ENCODE results near the gene HSPA12A.

The HSPA12A gene

DNA sequence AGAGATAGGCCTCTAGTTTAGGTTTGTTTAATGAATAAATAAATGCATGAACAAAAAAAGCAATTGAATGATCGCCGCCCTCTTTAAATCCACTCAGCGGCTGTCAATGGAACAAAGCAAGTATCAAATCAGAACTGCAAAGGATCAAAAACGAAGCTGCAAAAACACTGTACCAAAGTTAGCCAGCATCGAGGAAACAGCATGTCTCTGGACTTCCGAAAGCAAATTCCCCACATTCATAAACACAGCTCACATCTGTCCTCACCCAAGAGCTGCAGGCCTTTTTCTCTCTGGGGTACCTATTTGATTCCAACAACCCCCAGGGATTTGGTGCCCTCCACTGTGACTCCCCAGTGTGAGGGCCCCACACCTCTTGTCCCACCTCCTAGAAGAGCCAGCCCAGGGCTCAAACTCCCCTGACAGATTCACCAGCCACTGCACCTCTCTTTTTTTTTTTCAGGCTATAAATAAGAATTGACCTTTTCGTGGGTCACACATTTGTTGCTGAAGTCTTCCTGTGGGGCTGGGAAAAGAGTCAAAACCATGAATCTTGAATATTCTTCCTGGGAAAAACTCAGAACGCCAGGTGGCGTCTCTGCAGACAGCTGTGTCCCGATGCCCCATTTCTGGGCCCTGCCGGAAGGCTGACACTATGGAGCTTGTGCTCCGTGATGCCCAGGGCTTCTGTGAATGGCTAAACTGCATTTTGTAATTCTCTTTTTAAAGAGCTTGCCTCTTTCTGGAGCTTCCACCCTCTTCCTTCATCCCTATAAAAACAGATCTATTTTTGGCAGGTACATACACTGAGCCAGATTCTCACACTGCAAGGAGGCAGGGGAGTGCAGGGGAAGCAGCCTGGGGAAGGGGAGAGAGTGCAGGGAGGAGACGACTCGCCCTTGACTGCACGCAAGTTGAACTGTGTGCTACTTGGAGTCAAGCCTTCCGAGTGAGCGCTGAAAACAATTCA lies 51.7 kb downstream of the HSPA12A start:
- no peak for DNase-seq

DNA sequence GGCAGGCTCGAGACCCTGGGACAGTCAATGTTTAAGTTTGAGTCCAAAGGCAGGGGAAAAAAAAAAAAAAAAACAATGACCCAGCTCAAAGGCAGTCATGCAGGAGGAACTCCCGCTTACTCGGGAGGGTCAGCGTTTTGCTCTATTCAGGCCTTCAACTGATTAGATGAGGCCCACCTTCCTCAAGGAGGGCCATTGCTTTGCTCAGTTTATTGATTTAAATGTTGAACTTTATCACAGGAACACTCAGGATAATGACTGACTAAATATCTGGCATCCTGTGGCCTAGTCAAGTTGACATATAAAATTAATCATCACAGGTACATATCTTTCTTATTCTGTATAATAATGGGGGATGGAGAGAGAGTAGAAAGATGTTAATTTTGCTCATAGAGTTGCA lies 52.6 kb downstream of the HSPA12A start:
- DNase-seq: no peak

DNA sequence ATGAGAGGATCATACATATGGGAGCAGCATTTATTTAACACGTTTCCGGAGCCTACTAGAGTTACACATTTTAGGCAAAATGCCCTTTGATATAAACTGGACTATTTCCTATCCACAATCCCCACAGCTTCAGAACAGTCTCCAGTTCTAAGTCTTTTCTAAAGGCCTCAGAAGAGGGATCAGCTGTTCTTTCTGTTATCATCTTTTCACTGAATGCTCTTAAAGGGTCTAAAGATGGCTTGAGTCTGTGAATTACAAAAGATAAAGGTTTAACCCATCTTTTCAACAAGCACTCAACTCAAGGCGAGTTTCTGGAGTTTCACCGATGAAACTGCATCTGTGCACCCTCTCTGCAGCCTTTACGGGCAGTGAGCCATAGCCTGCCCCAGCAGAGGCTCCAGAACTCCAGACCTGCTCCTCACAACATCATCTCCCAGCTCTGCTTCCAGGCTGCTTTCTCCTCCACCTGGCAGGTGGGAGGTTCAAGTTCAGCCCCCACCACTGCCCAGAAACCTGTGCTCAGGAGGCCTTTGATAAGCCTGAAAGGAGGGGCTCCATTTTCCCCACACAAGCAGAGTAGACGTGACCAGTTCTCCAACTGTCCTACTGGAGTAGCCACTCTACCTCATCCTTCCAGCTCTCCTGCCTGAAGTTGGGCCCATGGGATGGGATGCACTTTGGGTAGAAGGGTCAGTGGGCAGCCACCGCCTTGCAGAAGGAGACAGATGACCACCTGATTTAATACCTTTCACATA lies 53.4 kb downstream of the HSPA12A start:
- no peak for DNase-seq

DNA sequence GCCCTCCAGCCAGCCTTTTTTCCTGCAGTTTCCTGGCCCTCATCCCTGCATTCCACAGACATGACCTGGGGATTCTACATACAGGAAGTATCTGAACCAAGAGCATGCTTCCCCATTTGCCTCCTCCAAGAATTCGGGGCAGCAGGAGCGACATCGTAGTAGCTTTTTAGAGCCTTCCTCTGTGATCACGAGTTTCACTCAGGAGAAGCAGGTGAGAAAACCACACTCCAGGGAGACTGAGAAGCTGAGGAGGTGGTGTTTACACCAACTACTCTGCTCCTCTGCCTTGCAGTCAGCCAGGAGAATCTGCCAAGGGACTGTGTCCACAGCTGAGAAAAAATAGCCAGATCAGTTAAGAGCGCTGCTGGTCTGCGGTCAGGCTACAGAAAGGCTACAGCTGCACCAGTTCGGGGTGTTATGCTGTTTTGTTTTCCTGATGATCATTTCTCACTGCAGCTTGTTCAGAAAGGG lies 54.1 kb downstream of the HSPA12A start:
- DNase-seq: no peak

DNA sequence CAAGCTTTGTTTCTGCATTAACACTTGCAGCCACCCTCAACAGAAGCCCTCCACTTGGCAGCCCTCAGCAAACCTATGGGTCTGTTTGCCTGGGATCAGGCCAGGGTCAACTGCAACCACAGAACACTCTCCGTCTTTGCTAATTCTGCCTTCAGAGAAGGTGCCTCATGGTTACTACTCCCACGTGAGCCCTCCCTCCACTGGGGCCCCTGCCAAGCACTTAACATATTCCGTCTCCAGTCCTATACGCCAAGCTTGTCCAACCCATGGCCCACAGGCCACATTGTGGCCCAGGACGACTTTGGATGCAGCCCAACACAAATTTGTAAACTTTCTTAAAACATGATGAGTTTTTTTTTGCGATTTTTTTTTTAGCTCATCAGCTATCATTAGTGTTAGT lies 54.7 kb downstream of the HSPA12A start:
- no peak for DNase-seq

DNA sequence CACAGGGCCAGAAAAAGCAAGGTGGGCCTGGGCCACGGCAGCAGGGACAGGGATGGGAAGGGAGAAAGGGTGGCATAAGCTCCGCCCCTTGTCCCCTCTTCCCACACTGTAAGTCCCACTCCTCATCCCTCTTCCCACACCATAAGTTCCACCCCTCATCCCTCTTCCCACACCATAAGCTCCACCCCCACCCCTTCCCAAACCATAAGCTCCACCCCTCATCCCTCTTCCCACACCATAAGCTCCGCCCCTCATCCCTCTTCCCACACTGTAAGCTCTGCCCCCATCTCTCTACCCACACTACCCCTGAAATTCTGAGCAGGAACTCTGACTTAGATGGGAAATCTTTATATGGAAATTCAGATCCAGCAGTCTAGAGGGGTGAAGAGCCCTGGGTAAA lies 55.7 kb downstream of the HSPA12A start:
- DNase-seq: no peak

DNA sequence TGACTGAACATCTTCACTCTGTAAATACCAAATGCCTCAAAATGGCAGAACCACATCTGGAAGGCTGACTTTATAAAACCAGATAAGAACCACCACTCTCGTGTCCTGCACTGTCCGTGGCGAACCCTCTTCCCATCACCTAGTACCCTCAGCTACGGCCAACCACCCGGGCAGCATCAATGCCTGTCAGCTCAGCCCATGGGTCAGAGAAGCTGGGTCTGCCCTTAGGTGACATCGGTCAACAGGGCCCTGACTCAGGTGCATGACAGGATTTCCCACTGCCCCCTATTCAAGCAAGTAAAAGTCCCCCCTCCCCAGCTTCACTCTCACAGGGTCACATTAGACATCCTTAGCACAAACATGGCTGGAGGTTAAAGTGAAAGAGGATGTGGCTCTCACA lies 56.6 kb downstream of the HSPA12A start:
- DNase-seq: no peak

DNA sequence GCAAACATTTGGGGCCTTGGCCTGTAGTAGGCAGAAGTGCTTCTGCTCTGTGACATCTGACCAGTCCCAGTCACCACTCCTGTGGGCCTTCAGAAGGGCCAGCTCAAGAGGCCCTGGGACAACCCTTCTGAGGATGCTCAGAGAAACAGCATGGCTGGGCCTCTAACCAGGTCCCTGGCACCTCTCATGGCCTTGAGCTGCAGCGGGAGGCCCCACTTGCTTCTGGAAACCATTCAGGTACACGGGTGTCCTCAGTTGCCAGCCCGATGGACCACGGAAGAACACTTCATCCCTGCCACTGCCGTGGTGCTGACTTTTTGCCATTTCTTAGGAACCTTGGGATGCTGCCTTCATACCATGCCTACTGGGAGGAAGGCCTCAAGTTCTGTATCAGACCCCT lies 57.6 kb downstream of the HSPA12A start:
- no peak for DNase-seq

DNA sequence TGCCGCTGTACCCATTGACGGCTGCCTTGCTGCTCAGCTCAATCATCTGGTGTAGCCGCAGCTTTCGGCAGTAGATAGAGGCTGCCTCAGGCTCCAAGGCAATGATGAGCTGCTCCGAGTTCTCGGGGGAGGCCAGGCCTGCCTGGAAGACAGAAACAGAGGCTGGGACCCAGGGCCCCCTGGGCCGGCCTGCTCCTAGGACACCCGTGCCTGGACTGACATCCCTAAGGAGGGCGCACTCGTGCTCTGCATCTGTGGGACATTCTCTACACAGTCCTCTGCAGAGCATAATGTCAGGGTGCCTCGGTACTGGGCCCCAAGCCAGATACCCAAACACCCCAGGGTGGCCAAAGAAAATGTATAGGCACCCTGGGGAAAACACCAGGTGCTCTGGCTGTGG lies 58.5 kb downstream of the HSPA12A start:
- DNase-seq: no peak

DNA sequence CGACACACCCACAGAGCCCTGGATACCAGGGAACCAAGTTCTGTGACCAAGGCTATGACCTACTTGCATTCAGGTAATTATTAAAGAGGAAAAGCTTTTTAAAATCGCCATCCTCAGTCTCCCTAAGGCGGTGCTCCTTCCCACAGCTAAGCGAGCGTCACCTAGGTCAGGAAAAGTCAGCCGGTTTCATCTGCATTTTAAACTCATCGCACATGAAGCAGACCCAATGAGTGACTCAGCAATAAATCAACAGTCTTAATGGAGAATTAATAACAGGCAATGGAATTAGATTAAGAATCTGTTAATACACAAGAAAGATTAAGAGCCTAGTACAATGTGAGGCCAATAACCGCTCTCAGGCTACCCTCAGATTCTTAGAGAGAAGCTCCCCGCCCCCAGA lies 59.2 kb downstream of the HSPA12A start:
- no peak for DNase-seq

DNA sequence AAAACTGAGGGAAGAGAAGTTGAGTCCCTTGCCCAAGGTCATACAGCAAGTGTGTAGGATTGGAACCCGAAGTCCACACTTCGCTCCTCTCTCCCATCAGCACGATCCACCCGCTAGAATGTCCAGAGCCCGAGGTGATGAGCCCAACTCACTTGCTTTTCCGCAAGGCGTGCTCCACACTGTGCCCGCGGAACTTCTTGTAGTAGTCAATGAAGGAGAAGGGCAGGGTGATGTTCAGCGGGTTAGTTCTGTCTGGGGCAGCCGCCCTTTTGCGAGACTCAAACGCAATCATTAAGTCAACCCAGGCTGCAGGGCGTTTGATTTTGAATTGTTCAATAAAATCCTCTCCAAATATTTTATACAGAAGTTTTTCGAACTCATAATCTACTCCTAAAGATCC lies 63.0 kb downstream of the HSPA12A start:
- no peak for DNase-seq

DNA sequence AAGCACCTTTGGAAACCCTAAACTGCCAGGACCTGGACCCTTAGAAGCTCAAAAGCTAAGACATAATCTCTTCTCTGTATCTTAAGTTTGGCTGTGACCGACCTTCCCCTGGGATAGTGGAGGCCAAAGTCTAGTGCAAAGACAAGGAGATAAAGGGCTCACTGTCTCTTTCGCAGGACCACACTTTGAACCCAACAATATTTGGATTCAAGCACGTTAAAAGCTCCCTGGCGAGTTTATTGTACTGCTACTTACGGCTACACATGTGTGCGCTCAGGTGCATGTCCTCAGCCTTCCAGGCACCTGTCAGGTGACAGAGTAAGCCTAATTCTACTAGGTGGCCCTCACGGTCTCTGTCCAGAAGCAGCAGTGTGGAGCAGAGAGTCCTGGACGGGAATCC lies 65.7 kb downstream of the HSPA12A start:
- DNase-seq: no peak

DNA sequence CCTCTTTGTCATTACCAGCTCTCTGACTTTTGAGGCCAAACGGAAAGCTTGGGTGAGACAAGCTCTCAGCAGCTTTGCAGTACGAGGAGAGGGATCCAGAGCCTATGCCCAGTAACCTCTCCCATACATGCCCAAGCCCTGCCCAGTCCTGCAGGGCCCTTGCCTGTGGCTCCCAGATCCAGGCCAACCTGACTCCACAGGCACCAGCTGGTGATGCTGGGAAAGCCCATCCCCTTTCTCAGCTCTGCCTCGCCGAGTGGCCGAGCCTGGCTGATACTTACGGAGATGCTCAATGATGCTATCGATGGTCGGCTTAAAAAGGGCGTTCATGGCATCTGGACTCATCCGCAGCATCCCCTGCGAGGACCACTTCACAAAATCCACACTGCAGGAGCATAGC lies 66.2 kb downstream of the HSPA12A start:
- DNase-seq: no peak

DNA sequence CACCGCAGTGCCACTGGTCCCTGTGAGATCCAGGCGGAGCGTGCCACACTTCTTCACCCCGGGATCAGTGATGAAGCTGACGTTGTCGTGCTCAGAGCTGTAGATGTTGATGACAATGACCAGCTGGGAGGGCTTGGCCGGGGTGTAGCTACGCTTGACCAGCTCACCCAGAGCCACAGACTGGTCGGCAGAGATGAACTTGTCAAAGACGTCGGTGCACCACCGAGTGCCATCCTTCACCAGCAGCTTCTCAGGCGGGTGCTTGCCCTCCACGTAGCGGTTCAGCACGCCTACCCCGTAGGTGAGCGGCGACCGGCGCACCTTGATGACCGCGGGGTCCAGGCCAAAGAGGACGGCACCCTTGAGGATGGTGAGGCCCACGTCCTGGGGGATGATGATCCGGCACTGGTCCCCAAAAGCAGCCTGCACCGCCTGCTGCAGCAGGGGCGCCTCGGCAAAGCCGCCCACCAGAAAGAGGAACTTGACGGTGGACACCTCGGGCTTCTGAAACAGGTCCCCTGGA lies 67.4 kb downstream of the HSPA12A start:
- DNase-seq: no peak

DNA sequence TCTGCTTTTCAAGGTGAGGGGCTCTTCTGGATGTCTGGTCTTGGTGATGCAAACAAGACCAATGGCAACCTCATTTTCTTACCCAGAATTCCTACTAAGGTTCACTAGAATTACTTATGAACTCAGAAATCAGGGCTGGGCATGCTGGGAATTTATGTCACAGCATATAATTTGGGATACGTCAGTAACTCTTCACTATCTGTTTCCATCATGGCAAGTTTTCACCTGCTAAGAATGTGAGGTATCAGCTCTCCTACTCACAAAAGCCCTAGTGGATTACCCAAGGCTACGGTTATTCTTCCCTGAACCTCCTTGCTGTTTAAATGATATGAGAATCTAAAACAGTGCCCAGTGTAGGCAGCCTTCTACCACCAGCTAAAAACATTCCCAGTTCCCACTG lies 68.5 kb downstream of the HSPA12A start:
- no peak for DNase-seq

DNA sequence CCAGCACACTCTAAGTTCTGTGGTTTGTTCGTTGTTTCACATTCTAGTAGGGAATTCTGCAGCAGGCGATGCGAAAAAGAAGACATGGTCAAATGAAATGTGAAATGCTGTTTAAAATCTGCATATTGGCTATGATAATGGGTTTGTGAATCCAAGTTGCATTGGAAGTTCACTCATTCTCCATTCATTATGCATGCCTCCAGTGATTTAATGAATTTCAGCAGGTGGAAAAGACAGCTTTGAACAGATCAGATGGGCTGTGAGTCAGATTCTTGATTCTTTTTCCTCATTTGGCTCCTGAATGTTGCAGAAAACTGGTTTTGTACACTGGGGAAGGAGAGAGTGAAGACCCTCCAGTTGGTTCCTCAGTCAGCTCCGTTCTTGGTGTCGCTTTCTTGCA lies 69.5 kb downstream of the HSPA12A start:
- DNase-seq: no peak

DNA sequence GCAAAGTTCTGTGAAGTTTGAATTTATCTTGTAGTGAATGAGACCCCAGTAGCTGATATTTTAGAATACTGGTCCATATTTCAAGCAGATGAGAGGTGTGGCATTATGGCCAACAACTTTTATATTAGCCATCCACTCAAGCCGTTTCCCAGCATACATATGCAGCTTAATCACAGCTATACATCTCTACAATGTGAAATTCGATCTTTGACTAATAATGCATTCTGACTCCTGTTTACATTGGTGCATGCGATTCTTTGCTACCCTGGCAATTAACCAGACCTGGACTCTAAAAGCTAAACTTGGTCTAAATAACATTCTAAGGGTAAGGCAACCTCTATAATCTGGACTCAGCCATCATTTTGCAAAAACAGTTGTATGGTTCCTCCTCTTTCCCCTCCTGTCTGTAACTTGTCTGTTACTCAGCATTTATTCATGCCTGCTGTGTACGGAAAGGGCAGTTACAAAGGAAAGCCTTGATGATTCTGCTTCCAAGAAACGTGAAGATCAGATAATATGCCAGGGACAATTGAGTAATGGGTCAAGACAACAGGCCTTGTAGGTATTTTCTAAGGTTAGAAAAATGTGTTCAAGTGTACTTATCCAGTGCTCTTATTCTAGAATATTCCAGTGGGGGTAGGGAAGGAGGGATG lies 71.0 kb downstream of the HSPA12A start:
- DNase-seq: no peak

DNA sequence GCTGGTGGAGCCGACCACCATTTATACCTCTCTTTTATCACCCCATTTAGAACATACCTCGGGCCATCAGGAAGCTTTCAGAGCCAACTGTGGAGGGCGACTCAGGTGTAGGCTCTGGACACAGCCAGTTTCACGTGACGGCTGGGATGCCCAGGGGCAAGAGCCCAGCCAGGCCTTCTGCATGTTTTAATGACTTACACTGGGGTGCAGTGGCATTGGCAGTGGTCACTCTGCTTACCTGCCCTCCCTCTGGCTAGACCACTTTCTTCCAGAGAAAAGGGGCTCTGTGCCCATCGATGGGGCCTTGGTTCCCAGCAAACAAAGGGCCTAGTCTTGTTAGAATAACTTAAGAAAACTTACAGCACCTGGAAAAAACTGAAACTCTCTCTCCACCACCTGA lies 71.7 kb downstream of the HSPA12A start:
- DNase-seq: no peak

DNA sequence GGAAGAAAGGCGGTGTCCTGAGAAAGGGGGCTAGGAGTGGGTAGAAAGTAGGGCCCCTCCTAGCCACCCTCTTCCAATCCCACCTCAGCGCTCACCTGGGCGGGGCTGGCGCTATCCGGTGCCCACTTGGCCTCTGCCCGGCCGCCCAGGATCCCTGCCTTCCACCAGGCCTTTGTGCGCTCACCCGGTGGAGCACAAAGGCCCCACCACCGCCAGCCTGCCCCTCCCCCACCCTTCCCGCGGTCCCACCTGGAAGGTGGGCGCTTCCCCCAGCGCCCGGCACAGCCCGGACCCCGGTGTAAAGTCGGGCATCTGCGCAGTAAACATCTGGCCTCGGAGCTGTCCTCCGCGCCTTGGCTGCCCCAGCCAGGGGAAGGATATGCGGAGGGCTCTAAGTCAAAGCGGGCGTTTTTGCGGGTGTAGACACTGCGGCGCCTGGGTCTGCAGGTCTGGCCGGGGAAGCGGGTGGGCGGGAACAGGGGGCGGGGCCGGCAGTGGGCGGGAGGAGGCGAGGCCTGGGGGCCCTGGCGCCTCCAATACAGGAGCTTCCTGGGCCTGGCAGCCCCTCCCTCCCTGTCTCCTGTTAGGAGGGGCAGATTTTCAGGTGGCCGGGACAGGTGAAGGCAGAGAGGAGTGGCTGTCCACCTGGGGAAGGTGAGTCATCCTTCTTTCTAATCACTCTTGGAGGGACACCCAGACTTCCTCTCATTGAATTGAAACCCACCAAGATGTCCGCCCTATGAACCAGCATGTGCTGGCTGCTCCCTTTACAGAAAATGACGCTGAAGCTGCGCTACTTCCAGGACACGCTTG lies 72.3 kb downstream of the HSPA12A start:
- no peak for DNase-seq

DNA sequence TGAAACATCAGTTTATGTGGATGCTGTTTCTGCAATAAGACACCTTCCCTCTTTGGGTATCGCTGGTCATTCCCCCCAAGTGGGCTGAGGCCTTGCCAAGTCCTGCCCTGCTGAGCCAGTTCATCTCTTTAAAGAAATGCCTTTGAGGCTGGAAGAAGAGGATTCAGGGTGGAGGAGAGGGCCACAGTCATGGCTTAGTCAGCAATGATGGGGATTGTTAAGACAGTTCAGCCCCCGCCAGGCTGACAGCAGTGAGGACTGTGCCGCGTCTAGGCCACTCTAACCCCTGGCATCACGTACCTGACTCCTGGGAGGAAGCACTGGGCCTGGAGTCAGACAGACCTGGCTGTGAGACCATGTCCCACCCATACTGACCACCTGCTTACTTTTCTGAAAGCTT lies 73.3 kb downstream of the HSPA12A start:
- DNase-seq: no peak

DNA sequence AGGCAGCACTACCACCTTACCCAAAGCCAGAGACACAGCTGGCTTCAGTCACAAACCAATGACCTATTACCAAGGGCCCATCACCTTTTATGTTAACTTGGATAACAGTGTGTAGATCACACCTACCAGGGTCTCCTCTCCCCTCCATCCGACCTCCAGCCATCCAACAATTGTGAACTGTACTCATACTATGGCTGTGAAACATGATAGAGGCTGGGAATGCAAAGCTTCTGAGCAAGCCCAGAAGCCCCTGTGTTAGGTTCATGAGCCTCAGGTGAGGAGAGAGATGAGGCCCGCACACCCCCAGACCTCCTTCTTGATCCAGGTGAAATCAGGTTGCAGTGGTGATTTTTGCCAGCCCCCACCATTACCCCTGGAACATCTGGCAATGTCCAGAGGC lies 73.9 kb downstream of the HSPA12A start:
- DNase-seq: no peak

DNA sequence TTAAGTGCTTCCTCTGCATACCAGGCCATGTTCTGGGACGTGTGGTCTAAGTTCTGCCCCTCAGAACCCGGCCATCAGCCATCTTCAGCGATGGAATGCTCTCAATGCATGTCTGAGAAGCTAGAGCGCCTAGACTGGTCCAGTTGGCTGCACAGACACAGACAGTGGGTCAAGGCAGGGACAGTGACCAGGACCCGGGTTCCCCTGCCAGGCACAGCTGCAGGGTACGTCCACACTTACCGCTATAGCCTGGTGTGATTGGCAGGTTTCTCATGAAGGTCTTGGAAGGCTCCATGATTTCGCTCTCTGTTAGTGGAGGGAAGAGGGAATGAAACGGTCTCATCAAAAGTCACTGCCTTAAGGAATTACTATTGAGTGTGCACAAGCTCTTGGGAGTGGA lies 74.3 kb downstream of the HSPA12A start:
- DNase-seq: no peak

DNA sequence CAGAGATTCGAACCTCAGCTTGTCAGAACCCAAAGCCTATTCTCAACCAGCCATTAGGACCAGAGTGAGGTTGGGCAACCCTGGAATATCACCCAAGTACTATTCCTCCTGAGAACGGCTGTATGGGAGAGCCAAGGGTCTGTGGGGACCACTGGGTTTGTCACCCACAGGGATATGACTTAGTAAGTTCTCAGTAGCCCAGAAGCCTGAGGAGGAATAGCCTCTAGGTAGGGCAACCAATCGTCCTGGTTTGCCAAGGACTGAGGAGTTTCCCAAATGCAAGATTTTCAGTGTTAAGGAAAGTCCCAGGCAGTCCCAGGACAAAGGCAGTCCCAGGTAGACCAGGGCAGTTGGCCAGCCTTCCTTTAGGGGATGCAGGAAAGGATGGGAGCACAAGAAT lies 74.9 kb downstream of the HSPA12A start:
- no peak for DNase-seq

Data from stimulated activated CD4-positive, alpha-beta T cell treated with anti-CD3 and anti-CD28 coated beads, Interleukin-1b, Interleukin-23, amount 100 ng/mL, for 48 hours (primary cell).